HepG2 (cell line): ENCODE results near the gene SSU72. TPM values are rescaled to one million over a fixed set of nuclear protein-coding genes. Genes with fewer than 3 reads are reported as not detected.

Source experiments
- ATAC-seq: fragments of 200-7000 bp; cut with Tn5 transposase; 3 replicates; pipeline ENCODE4 v1.9.1; 2020; ENCODE audit warnings: mild to moderate bottlenecking, moderate library complexity
- BruUV-seq: library from RNA; stranded (reverse); fragments of 400-500 nt; replicated peaks from 2 replicates; lab custom pipeline; 2021; lab: Mats Ljungman, UMichigan
- CTCF ChIA-PET: fragments of 300-600 bp; formaldehyde crosslinking; extraction: SDS; loops from one replicate; lab custom pipeline; 2021; ENCODE audit warnings: low total read pairs, inconsistent platforms, low intra/inter-chr PET ratio; lab: Yijun Ruan, JAX
- POLR2A ChIA-PET: fragments of 350-600 bp; sonication (Branson Sonifier 250); formaldehyde crosslinking; loops from one replicate; lab custom pipeline; 2020; ENCODE audit warnings: antibody characterized with exemption, inconsistent platforms; lab: Yijun Ruan, JAX
- DNase-seq: peaks from one replicate; pipeline ENCODE4 v3.0.0-alpha.2; 2015; ENCODE audit warnings: low spot score
- FAIRE-seq: peaks from 3 replicates; lab custom pipeline; 2011; peaks lifted over from hg19 to GRCh38; lab: Jason Lieb, UNC
- H2AFZ ChIP-seq: one replicate; pipeline ENCODE4 v1.6.1; 2011; ENCODE audit warnings: low read length, inconsistent platforms
- H3K27ac ChIP-seq: fragments of 300-600 bp; 3 replicates; pipeline ENCODE4 v1.8.0; 2011; ENCODE audit warnings: mixed run types, mild to moderate bottlenecking, mixed read lengths, low read length, inconsistent platforms; ENCODE audit not compliant: insufficient read depth; ENCODE audit errors: extremely low read length
- H3K27me3 ChIP-seq, 2 experiments: fragments of 200-600 bp in 1 of 2; 2 replicates in 1 of 2; 3 replicates in 1 of 2; pipeline versions ENCODE4 v1.6.0 to v1.8.0; 2011; ENCODE audit warnings: low read length in 2 of 2, mild to moderate bottlenecking in 2 of 2, moderate library complexity in 2 of 2, inconsistent platforms in 1 of 2; ENCODE audit not compliant: insufficient read depth in 2 of 2, control insufficient read depth in 1 of 2
- H3K36me3 ChIP-seq, 2 experiments: fragments of 200-600 bp in 1 of 2; replicated peaks in 1 of 2; 2 replicates in 1 of 2; 3 replicates in 1 of 2; pipeline versions ENCODE4 v1.5.1 to v1.8.0; 2011; ENCODE audit warnings: low read length in 2 of 2, inconsistent platforms in 1 of 2; ENCODE audit not compliant: insufficient read depth in 2 of 2, control insufficient read depth in 1 of 2
- H3K4me1 ChIP-seq: 2 replicates; pipeline ENCODE4 v1.5.1; 2012; ENCODE audit warnings: low read length, inconsistent platforms; ENCODE audit not compliant: insufficient read depth
- H3K4me2 ChIP-seq: 2 replicates; pipeline ENCODE4 v1.6.0; 2011; ENCODE audit warnings: low read depth, low read length, inconsistent platforms
- H3K4me3 ChIP-seq, 3 experiments: fragments of 200-600 bp in 1 of 3; sonication (generic), shearing (Covaris generic) in 1 of 3; replicated peaks in 1 of 3; 2 replicates each; pipeline ENCODE4 v1.5.1; 2011 to 2016; ENCODE audit warnings: low read length in 3 of 3, inconsistent platforms in 2 of 3, low read depth in 2 of 3, mild to moderate bottlenecking in 2 of 3, control low read depth in 1 of 3, mixed read lengths in 1 of 3; ENCODE audit not compliant: insufficient read depth in 1 of 3
- H3K79me2 ChIP-seq: one replicate; pipeline ENCODE4 v1.6.1; 2011; ENCODE audit warnings: low read length, inconsistent platforms; ENCODE audit not compliant: insufficient read depth
- H3K9ac ChIP-seq: 2 replicates; pipeline ENCODE4 v1.6.0; 2011; ENCODE audit warnings: mild to moderate bottlenecking, low read depth, low read length, inconsistent platforms; ENCODE audit not compliant: insufficient read depth
- H3K9me3 ChIP-seq: 2 replicates; pipeline ENCODE4 v1.5.1; 2012; ENCODE audit warnings: mild to moderate bottlenecking, low read length
- H4K20me1 ChIP-seq: 2 replicates; pipeline ENCODE4 v1.6.0; 2011; ENCODE audit warnings: inconsistent platforms, mild to moderate bottlenecking, low read length, moderate library complexity; ENCODE audit not compliant: insufficient read depth
- DMTF1 ChIP-seq: sonication (generic); formaldehyde crosslinking; IDR thresholded peaks from 2 replicates; pipeline ENCODE4 v1.4.0; 2020; ENCODE audit warnings: mild to moderate bottlenecking, missing genetic modification reagents
- MXD1 ChIP-seq: sonication (generic); formaldehyde crosslinking; IDR thresholded peaks from 2 replicates; pipeline ENCODE4 v1.4.0; 2020; ENCODE audit warnings: mild to moderate bottlenecking, missing genetic modification reagents
- MXD4 ChIP-seq: IDR thresholded peaks from 2 replicates; pipeline ENCODE4 v1.6.1; 2016; ENCODE audit warnings: mild to moderate bottlenecking, missing biosample characterization, missing genetic modification reagents
- RAD21 ChIP-seq: fragments of 450-650 bp; formaldehyde crosslinking; IDR thresholded peaks from 2 replicates; pipeline ENCODE4 v1.5.0; 2020; ENCODE audit warnings: mild to moderate bottlenecking
- WIZ ChIP-seq: sonication (generic); formaldehyde crosslinking; IDR thresholded peaks from 2 replicates; pipeline ENCODE4 v1.5.1; 2020; ENCODE audit warnings: mild to moderate bottlenecking, missing genetic modification reagents
- ZNF160 ChIP-seq: sonication (generic); formaldehyde crosslinking; IDR thresholded peaks from 2 replicates; pipeline ENCODE4 v1.8.0; 2022; ENCODE audit warnings: mild to moderate bottlenecking, inconsistent platforms, missing genetic modification reagents
- ZNF441 ChIP-seq: sonication (generic); formaldehyde crosslinking; IDR thresholded peaks from 2 replicates; pipeline ENCODE4 v1.7.0; 2021; ENCODE audit warnings: missing genetic modification reagents, borderline replicate concordance
- ZNF589 ChIP-seq: sonication (generic); formaldehyde crosslinking; conservative IDR thresholded peaks from 2 replicates; pipeline ENCODE4 v1.8.0; 2022; ENCODE audit warnings: mild to moderate bottlenecking, moderate library complexity, missing genetic modification reagents
- ZNF749 ChIP-seq: sonication (generic); formaldehyde crosslinking; IDR thresholded peaks from 2 replicates; pipeline ENCODE4 v1.8.0; 2022; ENCODE audit warnings: mild to moderate bottlenecking, missing genetic modification reagents, moderate library complexity, borderline replicate concordance
- ZNF790 ChIP-seq: sonication (generic); formaldehyde crosslinking; IDR thresholded peaks from 2 replicates; pipeline ENCODE4 v1.8.0; 2022; ENCODE audit warnings: missing genetic modification reagents, mild to moderate bottlenecking, borderline replicate concordance
- ZNF879 ChIP-seq: sonication (generic); formaldehyde crosslinking; IDR thresholded peaks from 2 replicates; pipeline ENCODE4 v1.8.1; 2023; ENCODE audit warnings: missing genetic modification reagents
- WGBS: methylation state at CpG from one replicate; pipeline ENCODE4 v1.1.6; 2017; ENCODE audit warnings: low lambda C conversion rate; 5-methylcytosine and 5-hydroxymethylcytosine counted together
- in situ Hi-C: cut with HindIII; loops from 2 replicates; pipeline ENCODE4 v1.10.0; 2017; ENCODE audit warnings: low pct_unique_long_range_greater_than_20kb; ENCODE audit not compliant: extremely low pct_ligation_motif_present
- intact Hi-C: fragments of 100-400 bp; cut with micrococcal nuclease; formaldehyde crosslinking; loops from one replicate; pipeline ENCODE4 v1.10.0; 2022; ENCODE audit not compliant: unreplicated experiment
- polyA plus RNA-seq, 8 experiments: library from polyadenylated mRNA; depleted of rRNA in 3 of 8; stranded (reverse) in 7 of 8; unstranded in 1 of 8; fragments of >200 nt; fragmentation: Illumina TruSeq in 4 of 8; extraction: Trizol in 4 of 8; gene quantifications; 2 replicates each; pipeline versions ENCODE4 v1.2.1 to v1.2.3, GENCODE V29; 2011 to 2016; ENCODE audit warnings: low read depth in 4 of 8, missing spikeins in 1 of 8, mixed read lengths in 1 of 8; ENCODE audit not compliant: insufficient read depth in 1 of 8
- total RNA-seq, 5 experiments: library from RNA; depleted of rRNA; stranded (reverse); fragments of >200 nt; fragmentation: Illumina TruSeq; extraction: Trizol; gene quantifications; 2 replicates each; pipeline ENCODE4 v1.2.3, GENCODE V29; 2016; ENCODE audit warnings: low read depth in 1 of 5

Gene SSU72
- total and polyA plus RNA-seq, 2 of the 13 experiments (the other 11 are each of a cell fraction or from before 2014, with no cell fraction given) = 42.8 to 67.1 TPM

- Histone ChIP-seq H3K36me3 (no peaks in the 10 kb centered on the region), H3K27ac (no peak overlapping the region), H2AFZ (no peak overlapping the region), H4K20me1 (peaks cover 1% of the 10 kb centered on the region; the same call in 1 of the 2 replicates), H3K9me3 (no peaks in the 10 kb centered on the region), H3K4me2 (no peak overlapping the region), H3K27me3 (no peaks in the 10 kb centered on the region; a peak in 3 of 5 replicates), H3K4me3 (no peak overlapping the region), H3K79me2 (peaks cover 3% of the 10 kb centered on the region), H3K4me1 (peaks cover 35% of the 10 kb centered on the region), H3K9ac (no peak overlapping the region)
- in situ Hi-C loops (no loop called here), intact Hi-C loops (loop anchor here (5.0 kb wide), 1 partner anchor 33 kb away; no protein-coding TSS in a partner anchor)
- BruUV-seq = no TSS peak
- 87% methylated on average over 11 of the region's 12 CpGs for WGBS
- CTCF ChIA-PET = no interaction called here
- ATAC-seq = no peak
- POLR2A ChIA-PET = no interaction called here
- no peak for DNase-seq
- FAIRE-seq = no peak
- TF ChIP-seq ZNF749 (CRISPR knock-in tag) (no peak), WIZ (CRISPR knock-in tag) (no peak), RAD21 (CRISPR knock-in tag) (no peak), MXD4 (CRISPR knock-in tag) (no peak), MXD1 (CRISPR knock-in tag) (no peak), ZNF589 (CRISPR knock-in tag) (no peak), ZNF879 (CRISPR knock-in tag) (no peak), ZNF160 (CRISPR knock-in tag) (no peak), ZNF441 (CRISPR knock-in tag) (no peak), ZNF790 (CRISPR knock-in tag) (no peak), DMTF1 (CRISPR knock-in tag) (no peak)
These were observed 35.3 kb upstream of the SSU72 start for GRCh38 chr1:1609822-1610485.
